Activated CD8-positive, alpha-beta T cell treated with anti-CD3 and anti-CD28 coated beads for 36 hours (primary cell): ENCODE measurements around the gene PCBP2. TPM values are rescaled to one million over a fixed set of nuclear protein-coding genes. Genes with fewer than 3 reads are reported as not detected.

Experiments used
- ATAC-seq: fragments of 200-7000 bp; cut with Tn5 transposase; one replicate; pipeline ENCODE4 v1.10.0; 2021; ENCODE audit warnings: mild to moderate bottlenecking, moderate library complexity
- CTCF ChIA-PET: fragments of 350-600 bp; sonication (Branson Sonifier 250); formaldehyde crosslinking; loops from one replicate; lab custom pipeline; 2021; ENCODE audit warnings: antibody characterized with exemption; lab: Charles Lee
- POLR2A ChIA-PET: fragments of 350-600 bp; sonication (Branson Sonifier 250); formaldehyde crosslinking; loops from one replicate; lab custom pipeline; 2021; ENCODE audit warnings: antibody characterized with exemption; lab: Charles Lee
- DNase-seq: peaks from one replicate; pipeline ENCODE4 v3.0.0-alpha.2; 2020
- H3K27ac Mint-ChIP-seq: one replicate; pipeline ENCODE4 v1.8.0; 2021; ENCODE audit warnings: mild to moderate bottlenecking, mixed read lengths
- H3K27me3 Mint-ChIP-seq: one replicate; pipeline ENCODE4 v1.8.0; 2021; ENCODE audit warnings: mixed read lengths
- H3K36me3 Mint-ChIP-seq: one replicate; pipeline ENCODE4 v1.8.0; 2021; ENCODE audit warnings: low read depth, mixed read lengths
- H3K4me1 Mint-ChIP-seq: one replicate; pipeline ENCODE4 v1.8.0; 2021; ENCODE audit warnings: low read depth, mixed read lengths
- H3K4me3 Mint-ChIP-seq: one replicate; pipeline ENCODE4 v1.8.0; 2021; ENCODE audit warnings: mild to moderate bottlenecking, moderate library complexity, mixed read lengths
- H3K9me3 Mint-ChIP-seq: one replicate; pipeline ENCODE4 v1.8.0; 2021; ENCODE audit warnings: mixed read lengths
- CTCF ChIP-seq: fragments of 200-600 bp; IDR thresholded peaks from one replicate; pipeline ENCODE4 v1.8.0; 2022; ENCODE audit warnings: antibody characterized with exemption, mild to moderate bottlenecking
- intact Hi-C: fragments of 100-400 bp; cut with micrococcal nuclease; formaldehyde crosslinking; loops from one replicate; pipeline ENCODE4 v1.10.0; 2022
- total RNA-seq, 2 experiments: library from RNA; stranded (reverse); gene quantifications; one replicate each; pipeline ENCODE4 v1.2.3, GENCODE V29; 2021

The PCBP2 gene
- total RNA-seq, 2 experiments from 2014 or later = 958 to 973 TPM

GRCh38 chr12:53518381-53518780 is 66.5 kb downstream of the PCBP2 start:
- ATAC-seq (no peak), DNase-seq (no peak)
- Mint-ChIP-seq H3K27me3 (no peaks in the 10 kb centered on the region), H3K9me3 (no peaks in the 10 kb centered on the region), H3K36me3 (peaks cover 15% of the 10 kb centered on the region), H3K4me3 (no peak overlapping the region), H3K4me1 (no peaks in the 10 kb centered on the region), H3K27ac (no peak overlapping the region)
- ChIA-PET CTCF (interaction anchor here (1.3 kb wide), 1 partner anchor 10 kb away, joined by 9 read pairs; no protein-coding TSS in a partner anchor), POLR2A (no interaction called here)
- intact Hi-C loops = no loop called here
- TF ChIP-seq CTCF = no peak

GRCh38 chr12:53523131-53523530 is 71.2 kb downstream of the PCBP2 start:
- Mint-ChIP-seq H3K9me3 (no peaks in the 10 kb centered on the region), H3K36me3 (peaks cover 9% of the 10 kb centered on the region), H3K4me3 (no peak overlapping the region), H3K27me3 (no peaks in the 10 kb centered on the region), H3K4me1 (no peaks in the 10 kb centered on the region), H3K27ac (no peak overlapping the region)
- DNase-seq = no peak
- no peak for ATAC-seq
- no peak for TF ChIP-seq CTCF
- CTCF ChIA-PET = interaction anchor here (1.1 to 2.2 kb wide), 3 partner anchors 15 to 220 kb away, joined by 4 to 7 read pairs (median 6); no protein-coding TSS in a partner anchor
- intact Hi-C loops = no loop called here
- POLR2A ChIA-PET = interaction anchor here (0.6 kb wide), 1 partner anchor 83 kb away, joined by 3 read pairs; no protein-coding TSS in a partner anchor

- no peak overlapping the region for H3K27ac Mint-ChIP-seq
- H3K9me3 Mint-ChIP-seq = no peaks in the 10 kb centered on the region
- DNase-seq (no peak), ATAC-seq (no peak)
- H3K4me1 Mint-ChIP-seq = no peaks in the 10 kb centered on the region
- H3K27me3 Mint-ChIP-seq = no peaks in the 10 kb centered on the region
- no peak overlapping the region for H3K4me3 Mint-ChIP-seq
- no peak for TF ChIP-seq CTCF
- POLR2A ChIA-PET = no interaction called here
- intact Hi-C loops = no loop called here
- H3K36me3 Mint-ChIP-seq = peaks cover 9% of the 10 kb centered on the region
- CTCF ChIA-PET = interaction anchor here (1.0 kb wide), 1 partner anchor 16 kb away, joined by 3 read pairs; no protein-coding TSS in a partner anchor
These were observed 72.6 kb downstream of the PCBP2 start for GRCh38 chr12:53524476-53524875.

GRCh38 chr12:53530061-53530460 is 78.2 kb downstream of the PCBP2 start:
- no peaks in the 10 kb centered on the region for H3K4me1 Mint-ChIP-seq
- H3K27me3 Mint-ChIP-seq = no peaks in the 10 kb centered on the region
- intact Hi-C loops = no loop called here
- DNase-seq (no peak), ATAC-seq (no peak)
- H3K9me3 Mint-ChIP-seq = no peaks in the 10 kb centered on the region
- ChIA-PET POLR2A (no interaction called here), CTCF (interaction anchor here (1.2 to 1.6 kb wide), 3 partner anchors 10 to 130 kb away, joined by 3 to 4 read pairs (median 3); no protein-coding TSS in a partner anchor)
- H3K4me3 Mint-ChIP-seq = no peak overlapping the region
- no peak overlapping the region for H3K27ac Mint-ChIP-seq
- peaks cover 23% of the 10 kb centered on the region for H3K36me3 Mint-ChIP-seq
- no peak for TF ChIP-seq CTCF

Other genes with a start within 250 kb of the PCBP2 start
- 100 to 1,000 TPM; 121 to 137 TPM for gene ITGB7, start 244.9 kb upstream of the PCBP2 start, total RNA-seq
- 10 to 100 TPM; 19.7 to 20.3 TPM for gene RARG, start 219.9 kb upstream of the PCBP2 start, total RNA-seq
- 10 to 100 TPM; 62.1 to 63.4 TPM for gene ESPL1, start 183.8 kb upstream of the PCBP2 start, total RNA-seq
- 100 to 1,000 TPM; 322 to 373 TPM for gene PFDN5, start 156.6 kb upstream of the PCBP2 start, total RNA-seq
- gene MYG1, start 152.4 kb upstream of the PCBP2 start, total RNA-seq = 10 to 100 TPM; 69.5 to 70.9 TPM
- 10 to 100 TPM; 81.3 to 87.6 TPM for gene AAAS, start 130.5 kb upstream of the PCBP2 start, total RNA-seq
- not detected for gene SP7, start 115.7 kb upstream of the PCBP2 start, total RNA-seq
- gene SP1, start 71.9 kb upstream of the PCBP2 start, total RNA-seq = 10 to 100 TPM; 67.2 to 70.3 TPM
- gene AMHR2, start 28.2 kb upstream of the PCBP2 start, total RNA-seq = not detected
- gene PRR13, start 10.4 kb upstream of the PCBP2 start, total RNA-seq = 100 to 1,000 TPM; 167 to 187 TPM
- gene MAP3K12, start 47.4 kb downstream of the PCBP2 start, total RNA-seq = 10 to 100 TPM in 1 of 2 experiments, 1 to 10 TPM in 1; 8.2 to 10.0 TPM
- gene TARBP2, start 49.2 kb downstream of the PCBP2 start, total RNA-seq = 10 to 100 TPM; 32.0 to 33.3 TPM
- not detected for gene NPFF, start 55.4 kb downstream of the PCBP2 start, total RNA-seq
- gene ATF7, start 174.3 kb downstream of the PCBP2 start, total RNA-seq = 10 to 100 TPM; 22.0 to 22.6 TPM
- gene ATP5MC2, start 224.0 kb downstream of the PCBP2 start, total RNA-seq = 100 to 1,000 TPM; 365 to 378 TPM